CD4-positive, alpha-beta T cell treated with Interleukin-15 for 4 hours (primary cell): ENCODE data around the gene MPC1.
"Not testable (repeated sequence)": the region's sequence is repeated elsewhere in the genome, so short reads cannot be mapped to it uniquely, and the experiment has no call there.

Source experiments
- DNase-seq: peaks from one replicate; pipeline ENCODE4 v3.0.0-alpha.2; 2020; ENCODE audit warnings: low spot score

MPC1 gene

DNA sequence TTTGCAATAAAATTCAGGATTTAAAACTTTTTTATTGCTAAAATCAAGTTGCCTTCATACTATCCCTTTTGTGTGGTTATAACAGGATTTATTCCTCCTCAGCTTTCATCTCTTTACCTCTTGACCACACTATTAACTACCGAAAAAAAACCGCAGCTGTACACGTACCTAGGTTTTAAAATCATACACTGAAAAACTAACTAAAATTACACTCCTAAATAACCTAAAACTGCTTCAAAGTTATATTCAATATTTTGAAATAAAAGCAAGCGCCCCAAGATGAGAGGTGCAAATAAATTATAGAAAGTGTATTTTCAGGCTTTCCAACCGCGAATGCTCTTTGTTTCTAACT lies 1.4 kb downstream of the MPC1 start:
- DNase-seq, result no peak

DNA sequence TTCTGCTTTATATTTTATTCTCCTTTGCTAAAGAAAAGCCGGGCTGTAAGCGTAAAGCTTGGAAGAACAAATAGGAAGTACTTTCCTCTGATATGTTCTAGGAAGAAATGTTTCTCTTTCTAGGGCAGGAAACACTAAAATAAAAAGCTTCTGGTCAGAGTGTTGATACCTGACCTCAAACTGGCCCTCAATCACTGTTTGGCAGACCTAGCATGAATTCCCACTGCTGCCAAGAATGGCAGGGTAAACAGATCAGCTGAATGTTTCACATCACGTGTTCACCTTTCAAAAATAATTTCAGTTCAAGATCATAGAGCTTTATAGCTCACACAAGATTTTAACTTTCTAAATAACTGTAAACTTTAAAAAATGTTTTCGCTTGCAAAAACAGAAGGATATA lies 2.9 kb downstream of the MPC1 start:
- DNase-seq, result no peak

DNA sequence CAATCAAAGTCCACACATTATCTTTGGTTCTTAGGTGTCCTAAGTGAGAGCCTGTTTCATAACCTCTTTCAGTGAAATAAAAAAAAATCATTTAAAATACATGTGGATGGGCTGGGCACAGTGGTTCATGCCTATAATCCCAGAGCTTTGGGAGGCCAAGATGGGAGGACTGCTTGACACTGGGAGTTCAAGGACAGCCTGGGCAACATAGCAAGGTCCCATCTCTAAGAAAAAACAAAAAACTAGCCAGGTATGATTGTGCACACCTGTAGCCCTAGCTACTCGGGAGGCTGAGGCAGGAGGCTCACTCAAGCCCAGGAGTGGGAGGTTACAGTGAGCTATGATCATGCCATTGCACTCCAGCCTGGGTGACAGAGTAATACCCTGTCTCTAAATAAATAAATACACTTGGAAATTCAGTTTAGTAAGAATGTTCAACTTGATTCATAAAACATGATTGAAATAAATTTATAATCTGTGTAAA lies 3.6 kb downstream of the MPC1 start:
- DNase-seq, result no peak

DNA sequence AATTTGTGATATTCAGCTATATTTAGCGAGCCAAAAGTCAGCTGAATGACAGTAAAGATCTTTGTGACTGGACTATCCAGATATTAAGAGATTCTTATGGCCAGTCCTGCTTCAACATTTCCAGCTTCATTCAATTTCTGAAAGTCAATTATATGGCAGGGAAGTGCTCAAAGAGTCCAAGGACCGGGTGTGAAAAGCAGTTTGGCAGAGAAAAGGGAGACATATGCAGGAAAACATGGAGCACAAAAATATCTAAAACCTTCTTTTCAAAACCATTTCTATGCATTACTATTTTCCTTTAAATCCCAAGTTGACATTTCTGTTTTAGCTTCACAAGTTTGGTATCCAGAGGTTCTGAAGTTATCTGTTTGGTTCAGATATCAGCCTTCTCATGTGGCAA lies 5.0 kb downstream of the MPC1 start:
- DNase-seq, result no peak

DNA sequence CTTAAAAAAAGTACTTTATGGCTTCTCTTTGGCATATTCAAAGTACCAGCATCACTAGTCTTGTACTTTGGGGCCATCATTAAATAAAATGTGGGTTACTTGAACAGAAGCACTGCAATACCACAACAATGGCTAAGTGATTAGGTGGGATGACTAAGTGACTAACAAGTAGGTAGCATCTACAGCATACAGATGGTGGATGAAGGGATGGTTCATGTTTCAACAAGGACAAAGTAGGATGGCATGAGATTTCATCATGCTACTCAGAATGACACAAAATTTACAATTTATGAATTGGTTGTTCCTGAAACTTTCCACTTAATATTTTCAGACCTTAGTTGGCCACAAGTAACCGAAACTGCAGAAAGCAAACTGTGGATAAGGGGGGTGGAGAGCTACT lies 7.7 kb downstream of the MPC1 start:
- no peak for DNase-seq

DNA sequence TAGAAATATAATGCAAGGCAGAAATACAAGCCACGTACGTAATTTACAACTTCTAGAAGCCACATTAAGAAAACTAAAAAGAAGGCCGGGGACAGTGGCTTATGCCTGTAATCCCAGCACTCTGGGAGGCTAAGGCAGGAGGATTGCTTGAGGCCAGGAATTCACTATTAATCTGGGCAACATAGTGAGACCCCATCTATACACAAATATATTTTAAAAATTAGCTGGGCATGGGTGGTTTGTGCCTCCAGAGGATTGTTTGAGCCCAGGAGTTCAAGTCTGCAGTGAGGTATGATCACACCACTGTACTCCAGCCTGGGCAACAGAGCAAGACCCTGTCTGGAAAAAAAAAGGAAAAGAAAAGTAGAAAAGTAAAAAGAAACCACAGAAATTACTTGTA lies 12.3 kb downstream of the MPC1 start:
- DNase-seq, result no peak

DNA sequence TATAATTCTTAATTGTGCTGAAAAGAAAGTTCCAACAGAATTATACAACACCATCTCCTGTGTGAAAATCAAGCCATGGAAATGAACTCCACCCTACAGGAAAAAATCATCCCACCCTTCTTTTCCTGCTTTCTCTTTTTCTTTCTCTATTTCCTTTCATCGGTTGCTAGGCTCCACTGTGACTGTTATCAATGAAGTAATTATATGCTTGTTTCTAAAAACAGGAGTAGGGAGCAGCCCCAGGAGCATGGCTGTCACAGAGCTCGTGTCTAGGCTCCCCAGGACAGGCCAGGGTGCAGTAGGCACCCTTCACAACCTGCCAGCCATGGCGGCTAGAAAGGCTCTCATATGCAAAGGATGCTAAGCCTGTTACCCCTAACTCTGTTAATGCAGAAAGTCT lies 13.0 kb downstream of the MPC1 start:
- no peak for DNase-seq

DNA sequence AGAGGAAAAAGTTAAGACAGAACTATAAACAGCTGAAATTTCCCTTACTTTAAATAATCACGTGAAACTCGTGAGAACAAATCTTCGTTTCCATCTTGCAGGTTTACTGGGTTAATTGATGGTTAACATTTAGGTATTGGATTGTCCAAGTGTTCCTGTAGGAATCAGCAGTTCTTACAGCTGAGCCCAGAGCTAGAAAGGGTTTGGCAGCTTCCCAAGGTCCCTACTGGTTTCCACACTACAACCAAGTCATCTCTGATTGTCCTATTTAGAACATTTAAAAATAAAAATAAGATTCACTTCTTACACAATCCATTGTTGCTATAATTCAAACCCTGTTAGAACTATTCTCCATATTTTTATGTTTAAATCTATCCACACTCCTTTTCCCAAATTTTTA lies 15.8 kb downstream of the MPC1 start:
- DNase-seq, result no peak

DNA sequence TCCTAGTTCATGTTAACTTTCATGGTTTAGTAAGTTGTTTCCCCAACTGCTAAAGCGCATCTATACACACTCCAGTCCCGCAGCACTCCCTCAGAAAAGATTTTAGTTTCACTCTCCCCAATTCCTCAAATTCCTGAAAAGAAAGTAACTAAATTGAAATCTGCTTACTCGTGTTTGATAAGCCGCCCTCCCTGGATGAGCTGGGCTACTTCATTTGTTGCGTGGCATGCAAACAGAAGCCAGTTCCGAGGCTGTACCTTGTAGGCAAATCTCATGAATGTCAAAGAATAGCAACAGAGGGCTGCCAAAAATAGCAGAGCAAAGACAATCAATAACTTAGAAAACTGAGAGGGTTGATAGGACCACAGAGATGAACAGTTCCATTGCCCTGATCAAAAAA lies 16.9 kb downstream of the MPC1 start:
- no peak for DNase-seq

DNA sequence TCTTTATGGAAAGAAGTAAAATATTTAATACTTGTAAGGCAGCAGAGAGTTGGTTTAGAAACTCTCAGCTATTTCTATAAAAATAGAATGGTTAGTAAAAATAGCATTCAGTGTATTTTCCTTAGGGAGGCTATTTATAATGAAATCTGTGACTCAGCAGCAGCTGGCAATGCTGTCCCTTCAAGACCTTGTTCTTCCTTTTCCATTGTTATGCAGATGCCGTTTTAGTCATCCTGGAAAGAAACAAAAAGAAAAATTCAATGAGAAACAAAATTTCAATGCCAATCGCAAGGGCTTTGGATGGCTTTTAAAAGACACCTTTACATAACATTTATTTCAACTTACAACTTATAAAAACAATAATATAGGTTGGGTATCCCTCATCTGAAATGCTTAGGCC lies 17.5 kb downstream of the MPC1 start:
- no peak for DNase-seq

DNA sequence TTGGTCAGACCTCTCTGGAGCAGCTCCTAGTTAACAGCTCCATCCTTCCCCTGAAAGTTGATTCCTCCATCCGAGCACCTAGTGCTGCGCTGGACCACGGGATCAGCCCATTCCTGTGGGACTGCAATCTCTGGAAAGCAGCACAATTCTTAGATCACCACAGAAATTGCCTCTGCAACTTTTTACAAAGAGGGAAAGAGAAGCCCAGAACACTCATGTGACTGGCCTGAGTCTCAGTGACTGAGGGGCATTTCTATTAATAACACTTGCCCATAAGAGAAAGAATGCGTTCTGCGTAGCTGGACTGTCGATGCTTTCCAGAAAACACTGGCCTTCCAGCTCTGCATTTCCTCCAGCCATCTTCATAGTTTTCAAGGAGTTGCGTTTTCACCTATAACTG lies 18.3 kb downstream of the MPC1 start:
- DNase-seq, result no peak

DNA sequence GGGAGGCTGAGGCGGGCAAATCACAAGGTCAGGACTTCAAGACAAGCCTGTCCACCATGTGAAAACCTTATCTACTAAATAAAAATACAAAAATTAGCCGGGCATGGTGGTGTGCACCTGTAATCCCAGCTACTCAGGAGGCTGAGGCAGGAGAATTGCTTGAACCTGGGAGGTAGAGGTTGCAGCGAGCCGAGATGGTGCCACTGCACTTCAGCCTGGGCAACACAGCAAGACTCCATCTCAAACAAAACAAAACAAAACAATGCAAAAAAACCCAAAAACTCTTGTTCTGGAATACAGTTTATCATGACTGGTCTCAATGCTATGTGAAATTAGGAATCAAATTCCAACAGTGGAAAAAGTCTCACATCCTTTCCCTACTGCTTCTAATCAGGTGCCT lies 20.3 kb downstream of the MPC1 start:
- not testable (repeated sequence) for DNase-seq

DNA sequence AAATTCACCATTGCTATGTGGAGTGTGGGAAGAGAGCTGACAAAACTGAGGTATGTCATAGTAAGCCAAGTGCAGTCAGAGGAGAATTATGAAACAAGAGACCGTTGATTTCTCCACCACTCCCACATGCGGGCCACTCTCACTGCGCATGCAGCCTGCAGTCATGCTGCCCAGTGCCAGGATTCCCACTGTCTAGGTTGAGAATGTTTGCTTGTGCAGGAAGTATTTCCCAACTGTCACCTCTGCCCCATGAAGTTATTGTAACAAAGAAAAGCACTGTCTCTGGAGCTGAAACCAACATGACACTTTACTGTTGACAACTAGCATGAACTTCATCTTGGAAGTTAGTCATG lies 21.7 kb downstream of the MPC1 start:
- DNase-seq, result no peak

DNA sequence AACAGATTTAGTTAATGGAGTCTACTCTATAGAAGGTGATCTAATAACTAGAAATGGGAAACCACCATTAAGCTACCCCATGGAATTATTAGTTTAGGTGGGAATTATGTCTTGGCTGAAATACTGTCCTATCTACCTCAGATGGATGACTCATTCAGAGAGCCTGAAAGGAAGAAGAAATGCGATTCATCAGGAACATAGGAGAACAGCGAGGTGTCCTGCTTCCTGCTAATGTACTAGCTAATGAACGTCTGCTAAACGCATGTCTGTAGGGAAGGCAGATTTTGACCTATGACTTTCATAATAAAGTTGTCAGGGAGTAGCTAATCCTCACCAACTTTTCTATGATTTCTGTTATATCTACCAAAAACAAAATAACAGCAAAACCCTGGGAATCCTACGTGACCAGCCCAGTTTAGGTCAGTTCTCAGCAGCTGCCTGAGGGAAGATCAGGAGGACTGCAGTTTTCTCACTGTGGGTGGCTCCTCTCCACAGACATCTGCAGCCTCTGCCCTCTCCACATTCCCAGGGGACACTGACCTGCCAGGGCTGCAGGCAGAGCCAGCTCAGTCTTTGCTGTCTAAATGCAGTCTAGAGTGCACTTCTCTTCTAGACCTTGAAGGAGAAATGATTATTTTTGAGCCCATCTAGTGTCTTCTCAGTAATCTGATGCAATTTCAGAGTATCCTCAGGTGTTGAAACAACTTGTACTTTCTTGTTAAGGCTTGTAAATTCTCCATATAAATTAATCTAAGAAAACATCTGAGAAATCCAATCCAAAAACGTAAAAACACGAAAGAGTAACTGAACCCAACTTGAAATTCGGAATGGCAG lies 22.3 kb downstream of the MPC1 start:
- no peak for DNase-seq

DNA sequence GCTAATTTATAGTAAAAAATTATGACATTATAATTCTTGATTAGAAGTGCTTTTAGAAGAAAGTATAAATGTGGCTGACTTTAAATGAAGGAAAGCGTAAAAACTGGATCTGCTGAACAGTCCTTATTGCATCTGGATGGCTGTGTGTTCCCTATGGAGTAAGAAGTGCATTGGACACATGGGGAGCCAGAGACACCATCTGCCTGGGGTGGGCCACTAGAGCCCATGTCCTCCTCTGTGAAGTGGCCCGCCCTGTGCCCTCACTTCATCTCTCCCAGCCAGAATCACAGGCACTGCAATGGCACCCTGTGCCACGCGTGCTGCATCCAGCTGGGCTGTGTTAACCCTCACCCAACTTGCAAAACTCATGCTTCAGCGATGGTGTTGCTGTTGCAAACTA lies 27.2 kb downstream of the MPC1 start:
- DNase-seq, result no peak

DNA sequence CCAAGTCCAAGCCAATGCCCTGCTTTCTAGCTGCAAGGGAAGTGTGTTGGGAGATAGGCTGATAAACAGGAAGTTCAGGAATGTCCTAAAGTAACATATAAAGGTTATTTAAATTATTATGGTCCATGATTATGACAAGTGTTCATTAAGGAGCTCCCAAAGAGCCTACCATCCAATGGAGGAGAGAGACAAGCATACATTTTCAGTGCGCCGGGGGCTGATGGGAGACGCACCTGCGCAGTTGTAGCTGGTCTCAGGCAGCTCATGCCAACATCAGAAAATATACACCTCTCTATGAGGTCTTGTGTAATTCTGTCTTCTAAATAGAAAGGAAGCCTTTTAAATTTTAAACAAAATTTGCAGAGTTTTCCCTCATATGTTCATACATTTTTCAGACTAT lies 27.8 kb downstream of the MPC1 start:
- no peak for DNase-seq

DNA sequence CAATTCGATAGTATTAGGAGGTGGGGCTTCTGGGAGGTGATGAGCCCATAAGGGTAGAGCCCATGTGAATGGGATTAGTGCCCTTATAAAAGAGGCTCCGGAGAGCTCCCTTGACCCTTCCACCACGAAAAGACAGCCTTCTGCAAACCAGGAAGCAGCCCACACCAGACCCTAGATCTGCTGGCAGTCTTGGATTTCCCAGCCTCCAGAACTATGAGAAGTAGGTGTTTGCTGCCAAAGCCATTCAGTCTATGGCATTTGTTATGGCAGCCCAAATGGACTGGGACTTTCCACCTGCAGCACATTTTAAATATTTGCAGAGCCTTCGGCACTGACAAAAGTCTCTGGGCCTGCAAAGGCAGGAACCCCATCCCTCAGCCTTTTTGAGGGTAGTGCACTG lies 28.6 kb downstream of the MPC1 start:
- DNase-seq, result no peak

DNA sequence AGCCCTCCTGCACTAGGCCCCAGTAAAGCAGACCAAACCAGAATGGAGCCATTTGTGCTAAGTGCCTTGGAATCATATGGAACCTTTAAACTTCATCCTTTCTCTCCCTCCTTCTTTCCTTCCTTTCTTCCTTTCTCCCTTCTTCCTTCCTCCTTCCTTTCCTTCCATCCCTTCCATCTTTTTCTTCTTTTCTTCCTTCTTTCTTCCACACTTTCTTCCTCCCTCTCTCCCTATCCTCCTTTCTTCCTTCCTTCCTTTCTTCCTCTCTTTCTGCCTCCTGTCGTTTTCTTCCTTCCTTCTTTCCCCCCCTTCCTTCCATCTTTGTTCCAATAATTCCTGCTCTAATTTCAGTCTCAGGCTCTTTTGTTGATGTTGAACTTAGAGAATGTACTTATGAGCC lies 29.2 kb downstream of the MPC1 start:
- DNase-seq, result no peak

DNA sequence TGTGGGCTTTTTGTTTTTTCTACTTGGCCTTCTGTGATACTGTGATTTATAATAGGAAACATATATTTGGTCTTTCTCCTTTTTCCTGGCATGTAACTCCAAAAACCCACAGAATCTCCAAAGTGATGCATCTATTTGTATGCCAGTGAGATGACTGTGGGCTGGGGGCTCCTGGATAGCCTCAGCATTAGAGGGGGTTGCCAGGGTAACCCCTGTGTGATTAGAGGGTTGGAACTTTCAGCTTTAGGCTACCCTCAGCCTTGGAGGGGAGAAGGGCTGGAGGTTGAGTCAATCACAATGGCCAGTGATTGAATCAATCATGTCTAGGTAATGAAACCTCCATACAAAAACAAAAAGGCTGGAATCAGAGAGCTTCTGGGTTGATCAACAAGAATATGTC lies 29.8 kb downstream of the MPC1 start:
- DNase-seq, result no peak

DNA sequence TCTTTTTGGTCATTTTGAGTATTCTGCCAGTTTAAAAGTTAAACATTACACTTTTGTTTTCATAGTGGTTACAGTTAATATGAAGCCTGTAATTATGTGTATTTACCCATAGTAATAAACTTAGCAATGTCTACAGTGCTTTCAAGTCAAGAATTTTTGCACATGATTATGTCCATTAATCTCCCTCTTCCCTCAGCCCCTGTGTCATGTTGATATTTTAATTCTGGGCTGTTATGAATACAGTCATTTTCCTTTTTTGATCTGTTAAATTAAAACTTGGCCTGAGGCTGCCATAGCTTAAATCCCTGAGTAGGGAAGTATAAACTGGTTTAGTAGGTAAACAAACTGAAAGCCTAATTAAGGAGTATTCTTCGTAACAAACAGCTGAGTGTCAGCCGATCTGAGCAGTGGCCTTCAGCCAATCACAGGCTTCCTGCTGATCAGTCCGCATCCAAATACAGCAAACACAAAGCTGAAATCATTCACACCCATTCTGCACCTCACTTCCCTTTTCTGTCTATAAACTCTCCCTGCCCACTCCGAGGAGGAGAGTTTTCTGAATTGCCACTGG lies 30.9 kb downstream of the MPC1 start:
- no peak for DNase-seq

DNA sequence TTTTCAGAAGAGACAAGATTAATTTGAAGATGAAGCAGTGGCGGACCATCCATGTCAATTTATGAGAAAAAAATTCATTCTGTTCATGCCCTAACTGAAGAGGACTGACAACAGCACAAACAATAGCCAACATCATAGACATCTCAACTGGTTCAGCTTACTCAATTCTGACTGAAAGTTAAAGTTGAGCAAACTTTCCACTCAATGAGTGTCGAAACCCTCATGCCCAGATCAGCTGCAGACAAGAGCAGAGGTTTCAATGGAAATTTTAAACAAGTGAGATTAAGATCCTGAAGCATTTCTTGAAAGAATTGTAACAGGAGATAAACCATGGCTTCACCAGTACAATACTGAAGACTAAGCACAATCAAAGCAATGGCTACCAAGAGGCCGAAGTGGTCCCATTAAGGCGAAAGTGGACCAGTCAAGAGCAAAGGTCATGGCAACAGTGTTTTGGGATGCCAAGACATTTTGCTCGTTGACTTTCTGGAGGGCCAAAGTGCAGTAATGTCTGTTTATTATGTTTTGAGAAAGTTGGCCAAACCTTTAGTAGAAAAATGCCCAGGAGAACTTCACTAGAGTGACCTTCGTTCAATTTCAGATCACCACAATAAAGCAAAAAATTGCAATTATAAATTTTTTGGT lies 34.3 kb downstream of the MPC1 start:
- no peak for DNase-seq

DNA sequence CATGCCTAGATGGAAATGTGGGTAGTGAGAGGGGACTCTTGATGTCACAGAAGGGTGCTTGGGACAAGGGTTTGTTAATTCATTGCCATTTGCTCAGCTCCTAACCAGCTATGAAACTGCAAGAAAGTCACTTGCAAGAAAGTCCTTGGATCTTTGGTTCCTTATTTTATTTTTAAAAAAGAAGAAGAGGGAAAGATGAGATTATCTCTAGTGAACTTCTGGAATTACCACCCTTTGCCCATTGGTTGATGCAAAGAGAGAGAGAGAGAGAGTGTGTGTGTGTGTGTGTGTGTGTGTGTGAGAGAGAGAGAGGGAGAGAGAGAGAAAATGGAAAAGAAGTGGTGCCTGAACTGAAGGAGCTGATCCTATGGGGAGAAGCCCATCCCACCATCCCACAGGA lies 35.8 kb downstream of the MPC1 start:
- no peak for DNase-seq

DNA sequence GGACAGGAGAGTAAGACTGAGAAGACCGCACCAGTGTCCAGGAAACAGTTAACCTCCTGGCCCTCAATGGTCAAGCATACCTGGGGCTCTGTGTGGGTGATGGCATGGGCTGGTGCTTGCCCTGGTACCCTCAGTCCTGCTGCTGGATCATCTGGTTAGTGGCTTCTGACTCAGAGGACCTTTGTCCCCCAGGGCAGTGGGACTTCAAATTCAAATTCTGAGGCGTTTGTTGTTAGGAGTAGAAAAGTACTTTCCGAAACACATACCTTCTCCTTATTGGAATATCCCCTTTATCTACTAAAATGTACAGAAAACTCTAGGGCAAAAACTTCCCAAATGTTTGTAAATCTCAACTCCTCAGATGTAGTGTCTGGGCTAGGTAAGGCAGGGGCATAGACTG lies 36.3 kb downstream of the MPC1 start:
- DNase-seq, result no peak

DNA sequence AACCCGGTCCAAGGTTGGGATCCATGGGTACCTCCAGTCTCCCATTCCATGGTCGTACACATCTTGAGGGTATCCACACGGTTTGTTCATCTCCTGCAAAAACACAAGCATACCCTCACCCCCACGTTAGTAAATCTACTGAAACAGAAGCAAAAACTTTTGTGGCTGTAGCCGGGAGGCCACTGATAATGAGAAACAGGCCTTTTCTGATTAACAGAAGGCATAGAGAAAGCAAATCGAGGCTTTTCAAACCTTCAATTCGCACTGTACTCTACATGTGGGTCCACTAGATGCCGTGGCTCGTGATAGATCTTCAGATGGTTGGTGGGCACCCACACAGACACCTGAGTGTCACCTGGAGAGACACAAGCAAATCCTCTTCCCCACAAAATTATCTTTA lies 37.1 kb downstream of the MPC1 start:
- not testable (repeated sequence) for DNase-seq
